ENCODE measurements around the gene LRRC28.
A peak's percentile ranks its signal among the peaks of the same experiment; 100 is the strongest.

The LRRC28 gene

DNA sequence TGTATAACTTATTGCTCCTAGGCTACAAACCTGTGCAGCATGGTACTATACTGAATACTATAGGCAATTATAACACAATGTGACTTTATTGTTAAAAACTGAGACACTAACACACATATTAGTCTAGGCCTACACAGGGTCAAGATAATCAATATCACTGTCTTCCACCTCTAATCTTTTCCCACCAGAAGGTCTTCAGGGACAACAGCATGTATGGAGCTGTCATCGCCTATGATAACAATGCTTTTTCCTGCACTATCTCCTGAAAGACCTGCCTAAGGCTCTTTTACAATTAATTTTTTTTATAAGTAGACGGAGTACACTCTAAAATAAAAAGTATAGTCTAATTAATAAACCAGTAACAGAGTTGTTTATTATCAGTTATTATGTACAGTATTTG is 60.9 kb downstream of the LRRC28 start:
- Mint-ChIP-seq H3K36me3 (no peaks in the 10 kb centered on the region), H3K4me1 (peaks cover 5% of the 10 kb centered on the region), H3K4me3 (no peak overlapping the region), H3K9me3 (peaks cover 8% of the 10 kb centered on the region), H3K27ac (no peak overlapping the region)
- DNase-seq (ENCODE audit: low spot score in 2 of 2) (no peak), ATAC-seq (no peak)

DNA sequence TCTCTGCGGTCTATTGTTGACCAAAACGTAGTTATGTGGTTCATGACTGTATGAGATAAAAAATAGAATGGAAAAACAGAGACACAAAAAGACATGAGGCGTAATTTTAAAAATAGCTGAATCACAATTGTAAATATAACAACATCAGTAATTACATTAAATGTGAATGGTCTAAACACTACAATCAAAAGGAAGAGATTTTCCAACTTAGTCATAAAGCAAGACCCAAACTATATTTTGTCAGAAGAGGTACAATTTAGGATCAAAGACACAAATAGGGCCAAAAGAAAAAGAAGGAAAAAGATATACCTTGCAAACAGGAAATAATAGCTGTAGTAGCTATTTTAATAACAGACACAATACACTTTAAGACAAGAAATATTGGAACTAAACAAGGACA is 61.5 kb downstream of the LRRC28 start:
- peaks cover 8% of the 10 kb centered on the region for H3K9me3 Mint-ChIP-seq
- DNase-seq (ENCODE audit: low spot score in 2 of 2) (no peak), ATAC-seq (no peak)
- H3K4me3 Mint-ChIP-seq, result no peak overlapping the region
- peaks cover under 1% of the 10 kb centered on the region for H3K4me1 Mint-ChIP-seq
- H3K27ac Mint-ChIP-seq, result no peak overlapping the region
- no peaks in the 10 kb centered on the region for H3K36me3 Mint-ChIP-seq

DNA sequence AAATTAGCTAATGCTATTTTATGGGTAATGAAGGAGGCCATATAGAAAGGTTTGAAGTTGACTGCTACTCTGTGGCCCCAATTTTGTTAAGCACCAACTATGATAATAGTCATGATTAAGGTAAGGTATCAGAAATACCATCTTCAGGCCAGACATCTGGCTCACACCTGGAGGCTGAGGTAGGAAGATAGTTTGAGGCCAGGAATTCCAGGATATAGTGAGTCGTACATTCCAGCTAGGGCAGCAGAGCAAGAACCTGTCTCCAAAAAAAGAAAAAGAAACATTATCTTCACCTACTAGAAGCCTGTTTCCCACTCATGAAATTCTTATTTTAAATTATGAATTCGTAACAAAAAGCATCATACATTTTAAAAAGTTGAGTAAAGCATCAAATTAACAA is 64.4 kb downstream of the LRRC28 start:
- Mint-ChIP-seq H3K4me1 (no peaks in the 10 kb centered on the region), H3K4me3 (no peak overlapping the region), H3K9me3 (peaks cover 8% of the 10 kb centered on the region), H3K36me3 (no peaks in the 10 kb centered on the region), H3K27ac (no peak overlapping the region)
- DNase-seq (ENCODE audit: low spot score in 2 of 2) (no peak), ATAC-seq (no peak)

DNA sequence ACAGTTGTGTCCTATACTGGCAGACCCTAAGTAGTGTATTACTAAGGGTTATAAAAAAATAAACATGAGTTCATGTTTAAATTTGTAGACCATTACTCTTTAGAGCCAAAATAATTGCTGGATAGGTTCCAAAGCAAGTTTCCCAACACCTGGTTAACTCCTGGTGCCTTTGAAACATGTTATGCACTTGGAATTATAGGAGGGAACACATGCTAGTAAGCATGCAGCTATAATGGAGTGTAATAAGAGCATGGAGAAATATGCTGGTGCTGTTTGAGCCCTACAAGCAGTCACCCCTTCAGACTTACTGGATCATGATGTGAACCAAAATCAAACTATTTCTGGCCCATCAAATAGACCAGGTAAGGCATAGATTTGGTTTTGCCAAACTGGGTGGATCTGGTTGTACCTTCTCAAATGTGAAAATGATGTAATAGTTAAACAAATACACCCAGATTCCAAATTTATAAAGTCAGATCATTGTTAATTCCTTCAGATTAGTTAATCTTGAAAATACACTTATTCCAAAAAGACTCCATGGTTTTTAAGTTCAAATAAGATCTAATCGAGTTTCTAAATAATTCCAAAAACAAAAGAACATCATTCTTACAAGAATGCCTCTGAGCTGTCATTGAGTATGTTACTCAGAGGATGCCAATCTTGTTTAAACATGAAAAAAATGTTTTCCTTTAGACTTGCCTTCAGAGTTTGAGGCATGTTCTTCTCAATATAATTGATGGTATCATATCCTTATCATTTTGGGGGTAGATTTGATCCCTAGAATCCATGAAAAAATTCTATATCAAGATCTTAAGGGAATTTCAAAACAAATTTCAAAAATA is 69.3 kb downstream of the LRRC28 start:
- H3K36me3 Mint-ChIP-seq, result peaks cover 5% of the 10 kb centered on the region
- peaks cover 2% of the 10 kb centered on the region for H3K9me3 Mint-ChIP-seq
- peaks cover 26% of the 10 kb centered on the region for H3K4me1 Mint-ChIP-seq
- no peak for DNase-seq (ENCODE audit: low spot score in 2 of 2)
- H3K4me3 Mint-ChIP-seq, result no peak overlapping the region
- ATAC-seq, result no peak
- no peak overlapping the region for H3K27ac Mint-ChIP-seq

DNA sequence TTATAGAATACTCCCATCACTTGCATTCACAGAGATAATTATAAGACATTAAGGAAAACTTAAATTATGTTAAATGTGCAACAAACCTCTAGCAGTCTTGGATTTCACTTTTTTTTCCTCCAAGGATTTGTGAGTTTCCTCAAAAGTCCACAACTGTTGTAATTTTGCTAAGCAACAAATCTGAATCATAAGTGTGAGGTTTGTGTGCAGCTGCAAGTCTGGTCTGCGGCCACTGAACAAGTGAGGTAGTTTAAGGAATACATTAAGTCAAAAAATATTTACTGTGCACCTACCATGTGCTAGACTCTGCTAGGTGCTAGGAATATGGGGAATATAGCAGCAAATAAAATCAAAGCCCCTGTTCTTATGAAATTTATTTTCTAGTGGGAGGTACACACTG is 70.2 kb downstream of the LRRC28 start:
- H3K36me3 Mint-ChIP-seq, result peaks cover 5% of the 10 kb centered on the region
- peaks cover 29% of the 10 kb centered on the region for H3K4me1 Mint-ChIP-seq
- H3K9me3 Mint-ChIP-seq, result peaks cover 2% of the 10 kb centered on the region
- no peak for ATAC-seq
- H3K27ac Mint-ChIP-seq, result no peak overlapping the region
- H3K4me3 Mint-ChIP-seq, result no peak overlapping the region
- no peak for DNase-seq (ENCODE audit: low spot score in 2 of 2)

DNA sequence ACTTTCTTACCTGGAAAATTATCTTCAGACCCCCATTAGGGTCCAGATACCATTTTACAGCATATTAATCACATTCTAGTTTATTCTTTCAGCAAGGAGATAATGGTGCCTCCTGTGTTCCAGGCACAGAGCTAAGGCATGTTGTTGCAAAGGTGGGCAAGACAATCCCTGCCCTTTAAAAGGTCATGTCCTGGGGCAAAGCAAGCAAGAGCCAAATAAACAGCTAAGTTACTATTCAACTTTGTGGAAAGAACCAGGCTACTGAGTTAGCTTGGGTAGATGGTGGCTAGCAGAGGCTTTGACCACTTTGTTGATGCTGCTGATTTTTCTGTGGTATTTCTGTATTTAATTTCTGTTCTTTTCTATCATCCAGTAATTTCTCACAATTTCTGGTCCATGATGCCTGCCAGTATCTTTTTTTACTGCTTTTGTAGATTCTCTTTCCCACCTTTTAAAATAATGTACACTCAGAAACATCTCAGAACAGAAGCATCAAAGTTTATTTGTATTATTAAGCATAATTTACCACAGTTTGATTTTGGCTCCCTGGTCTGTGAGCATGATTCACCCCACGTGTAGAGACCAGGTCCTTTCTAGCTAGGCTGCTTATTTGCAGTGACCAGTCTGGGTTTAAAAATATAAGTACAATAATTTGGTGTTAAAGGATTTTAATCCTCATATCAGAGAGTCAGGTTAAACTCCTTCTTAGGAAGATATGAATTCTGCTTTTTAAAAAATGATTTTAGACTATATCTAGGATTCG is 71.5 kb downstream of the LRRC28 start:
- no peak overlapping the region for H3K27ac Mint-ChIP-seq
- ATAC-seq (no peak), DNase-seq (ENCODE audit: low spot score in 2 of 2) (no peak)
- H3K36me3 Mint-ChIP-seq, result peaks cover 5% of the 10 kb centered on the region
- H3K4me3 Mint-ChIP-seq, result no peak overlapping the region
- H3K4me1 Mint-ChIP-seq, result peaks cover 29% of the 10 kb centered on the region
- peaks cover 2% of the 10 kb centered on the region for H3K9me3 Mint-ChIP-seq

DNA sequence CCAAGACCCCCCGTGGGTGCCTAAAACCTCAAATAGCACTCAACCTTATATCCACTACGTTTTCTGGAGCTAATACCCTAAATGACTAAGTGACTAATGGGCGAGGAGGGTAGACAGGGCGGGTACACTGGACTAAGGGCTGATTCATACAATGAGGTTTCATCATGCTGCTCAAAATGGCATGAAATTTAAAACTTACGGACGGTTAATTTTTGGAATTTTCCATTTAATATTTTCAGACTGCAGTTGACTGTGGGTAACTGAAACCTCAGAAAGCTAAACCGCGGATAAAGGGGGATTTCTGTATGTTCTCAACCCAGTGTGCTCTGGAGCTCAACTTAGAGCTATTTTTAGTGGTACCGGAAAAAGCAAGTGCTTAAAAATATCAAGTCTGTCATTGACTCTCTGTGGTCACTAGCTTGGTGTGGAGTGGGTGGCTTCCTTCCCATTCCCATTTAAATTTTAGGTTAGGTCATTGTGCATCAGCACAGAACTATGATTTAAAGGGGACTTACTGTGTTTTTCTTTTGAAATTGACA is 72.9 kb downstream of the LRRC28 start:
- DNase-seq (ENCODE audit: low spot score in 2 of 2) (no peak), ATAC-seq (peak; percentile 94)
- H3K4me3 Mint-ChIP-seq, result peak overlapping the region; percentile 42
- peaks cover 5% of the 10 kb centered on the region for H3K36me3 Mint-ChIP-seq
- peaks cover 2% of the 10 kb centered on the region for H3K9me3 Mint-ChIP-seq
- H3K27ac Mint-ChIP-seq, result peak overlapping the region; percentile 89
- H3K4me1 Mint-ChIP-seq, result peaks cover 29% of the 10 kb centered on the region

DNA sequence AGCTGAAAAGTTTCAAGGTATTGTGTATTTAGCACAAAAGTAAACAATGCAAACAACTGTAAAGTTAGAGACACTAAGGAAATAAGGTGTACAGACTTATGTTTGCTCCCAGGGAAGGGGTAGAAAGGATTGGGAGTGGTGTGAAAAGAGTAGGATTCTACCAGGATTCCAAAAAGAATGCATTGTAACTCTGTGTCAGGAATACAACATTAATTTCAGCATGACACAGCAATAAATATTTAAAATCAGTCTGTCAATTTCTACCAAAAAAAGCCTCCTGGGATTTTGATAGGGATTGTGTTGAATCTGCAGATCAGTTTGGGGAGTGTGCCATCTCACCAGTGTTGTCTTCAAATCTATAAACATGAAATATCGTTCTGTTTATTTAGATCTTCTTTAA is 73.4 kb downstream of the LRRC28 start:
- DNase-seq (ENCODE audit: low spot score in 2 of 2) (no peak), ATAC-seq (no peak)
- Mint-ChIP-seq H3K9me3 (peaks cover 2% of the 10 kb centered on the region), H3K4me3 (peak overlapping the region; percentile 42), H3K4me1 (peaks cover 29% of the 10 kb centered on the region), H3K27ac (peak overlapping the region; percentile 89), H3K36me3 (peaks cover 5% of the 10 kb centered on the region)

DNA sequence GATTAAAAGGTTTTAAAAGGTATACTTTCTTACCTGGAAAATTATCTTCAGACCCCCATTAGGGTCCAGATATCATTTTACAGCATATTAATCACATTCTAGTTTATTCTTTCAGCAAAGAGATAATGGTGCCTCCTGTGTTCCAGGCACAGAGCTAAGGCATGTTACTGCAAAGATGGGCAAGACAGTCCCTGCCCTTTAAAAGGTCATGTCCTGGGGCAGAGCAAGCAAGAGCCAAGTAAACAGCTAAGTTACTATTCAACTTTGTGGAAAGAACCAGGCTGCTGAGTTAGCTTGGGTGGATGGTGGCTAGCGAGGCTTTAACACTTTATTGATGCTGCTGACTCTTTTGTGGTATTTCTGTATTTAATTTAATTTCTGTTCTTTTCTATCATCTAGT is 75.0 kb downstream of the LRRC28 start:
- peaks cover 2% of the 10 kb centered on the region for H3K9me3 Mint-ChIP-seq
- H3K27ac Mint-ChIP-seq, result no peak overlapping the region
- ATAC-seq, result no peak
- H3K4me1 Mint-ChIP-seq, result peaks cover 29% of the 10 kb centered on the region
- no peak for DNase-seq (ENCODE audit: low spot score in 2 of 2)
- H3K36me3 Mint-ChIP-seq, result peaks cover 5% of the 10 kb centered on the region
- H3K4me3 Mint-ChIP-seq, result no peak overlapping the region

DNA sequence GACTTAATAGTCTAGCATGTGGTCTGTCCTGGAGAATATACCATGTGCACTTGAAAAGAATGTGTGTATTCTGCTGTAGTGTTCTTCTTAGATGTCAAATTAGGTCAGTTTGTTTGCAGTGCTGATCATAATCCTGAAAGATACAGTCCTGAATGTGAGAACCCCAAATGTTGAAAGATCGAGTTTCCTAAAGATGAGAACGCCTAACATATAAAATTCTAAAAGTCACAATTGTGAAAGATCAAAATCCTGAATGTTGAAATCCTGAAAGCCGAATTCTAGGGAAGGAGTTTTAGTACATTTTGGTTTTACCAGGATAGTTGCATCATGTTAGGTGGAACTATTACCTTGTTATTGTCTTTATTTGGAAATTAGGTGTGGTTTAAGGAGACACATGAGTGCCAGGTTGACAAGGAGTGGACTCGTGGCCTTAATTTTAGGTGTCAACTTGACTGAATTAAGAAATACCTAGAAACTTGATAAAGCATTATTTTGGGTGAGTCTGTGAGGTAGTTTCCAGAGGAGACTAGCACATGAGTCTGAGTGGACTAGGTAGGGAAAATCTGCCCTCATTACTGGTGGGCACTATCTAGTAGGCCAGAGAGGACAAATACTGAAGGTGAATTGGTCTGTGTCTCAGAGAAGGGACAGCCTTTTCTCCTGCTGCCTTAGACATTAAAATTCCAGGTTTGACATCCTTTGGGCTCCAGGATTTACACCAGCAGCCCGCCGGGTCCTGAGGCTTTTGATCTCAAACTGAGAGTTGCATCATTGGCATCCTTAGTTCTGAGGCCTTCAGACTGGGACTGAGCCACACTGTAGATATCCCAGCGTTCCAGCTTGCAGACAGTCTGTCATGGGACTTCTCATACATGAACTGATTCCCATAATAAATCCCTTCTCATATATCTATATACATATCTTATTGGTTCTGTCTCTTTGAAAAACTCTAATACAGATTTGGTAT is 77.1 kb downstream of the LRRC28 start:
- DNase-seq (ENCODE audit: low spot score in 2 of 2) (no peak), ATAC-seq (no peak)
- Mint-ChIP-seq H3K4me3 (no peak overlapping the region), H3K9me3 (peaks cover 2% of the 10 kb centered on the region), H3K36me3 (peaks cover 5% of the 10 kb centered on the region), H3K27ac (no peak overlapping the region), H3K4me1 (peaks cover 31% of the 10 kb centered on the region)

DNA sequence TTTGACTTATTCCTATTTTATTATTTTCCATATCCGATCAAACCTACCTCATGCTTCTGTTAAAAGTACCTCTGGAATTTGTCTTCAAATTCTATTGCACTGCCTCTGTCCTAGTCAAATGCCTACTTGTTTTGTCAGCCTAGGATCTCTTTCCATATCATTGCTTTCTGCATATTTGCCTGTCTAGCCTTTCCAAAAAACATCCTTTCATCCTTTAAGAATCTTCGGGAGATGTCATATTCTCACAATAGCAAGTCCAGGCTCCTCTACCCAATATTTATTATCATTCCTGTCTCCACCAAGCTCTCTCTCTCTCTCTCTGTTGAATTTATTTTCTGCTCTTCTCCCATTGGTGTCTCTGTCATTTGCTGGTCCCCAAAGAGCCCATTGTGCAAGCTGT is 80.1 kb downstream of the LRRC28 start:
- H3K36me3 Mint-ChIP-seq, result no peaks in the 10 kb centered on the region
- ATAC-seq (no peak), DNase-seq (ENCODE audit: low spot score in 2 of 2) (no peak)
- H3K4me3 Mint-ChIP-seq, result no peak overlapping the region
- H3K9me3 Mint-ChIP-seq, result no peaks in the 10 kb centered on the region
- H3K4me1 Mint-ChIP-seq, result peaks cover 8% of the 10 kb centered on the region
- no peak overlapping the region for H3K27ac Mint-ChIP-seq

DNA sequence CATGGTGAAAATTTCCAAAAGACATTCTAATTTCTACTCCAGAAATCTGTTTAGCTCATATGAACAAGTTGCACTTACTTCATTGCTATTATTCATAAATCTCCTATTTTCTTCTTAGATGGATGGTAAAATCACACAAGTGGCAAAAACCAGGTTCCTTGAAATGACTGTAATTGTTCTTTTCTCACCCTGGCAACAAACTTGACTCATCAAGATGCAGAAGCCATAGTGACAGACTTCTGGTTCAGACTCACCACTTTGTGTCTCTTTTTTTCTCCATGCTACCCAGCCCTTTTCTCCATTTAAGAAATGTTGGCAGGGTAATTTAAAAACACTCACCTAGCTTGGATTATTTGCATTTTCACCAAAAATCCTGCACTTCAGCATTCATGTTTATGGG is 82.1 kb downstream of the LRRC28 start:
- no peaks in the 10 kb centered on the region for H3K9me3 Mint-ChIP-seq
- no peaks in the 10 kb centered on the region for H3K36me3 Mint-ChIP-seq
- peaks cover 8% of the 10 kb centered on the region for H3K4me1 Mint-ChIP-seq
- DNase-seq (ENCODE audit: low spot score in 2 of 2) (no peak), ATAC-seq (peak; percentile 97)
- no peak overlapping the region for H3K4me3 Mint-ChIP-seq
- peak overlapping the region; percentile 44 for H3K27ac Mint-ChIP-seq

DNA sequence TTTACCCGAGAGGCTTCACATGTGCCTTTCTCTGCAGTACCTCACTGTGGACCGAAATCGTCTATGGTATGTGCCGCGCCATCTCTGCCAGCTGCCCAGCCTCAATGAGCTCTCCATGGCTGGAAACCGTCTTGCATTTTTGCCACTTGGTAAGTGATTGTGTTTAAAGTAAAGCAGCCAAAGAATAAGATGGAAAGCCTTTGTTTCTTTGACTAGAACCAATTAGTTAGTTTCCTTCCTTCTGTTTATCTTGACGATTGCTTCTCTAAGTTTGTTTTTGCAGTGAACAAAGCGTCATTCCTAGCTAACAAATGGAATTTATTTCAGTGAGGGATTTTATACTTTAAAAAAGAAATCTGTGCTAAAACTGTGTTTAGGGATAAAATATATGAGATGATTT is 82.7 kb downstream of the LRRC28 start:
- no peaks in the 10 kb centered on the region for H3K9me3 Mint-ChIP-seq
- H3K4me1 Mint-ChIP-seq, result peaks cover 8% of the 10 kb centered on the region
- DNase-seq (ENCODE audit: low spot score in 2 of 2), result no peak
- no peaks in the 10 kb centered on the region for H3K36me3 Mint-ChIP-seq
- ATAC-seq, result no peak
- H3K4me3 Mint-ChIP-seq, result no peak overlapping the region
- H3K27ac Mint-ChIP-seq, result peak overlapping the region; percentile 44

DNA sequence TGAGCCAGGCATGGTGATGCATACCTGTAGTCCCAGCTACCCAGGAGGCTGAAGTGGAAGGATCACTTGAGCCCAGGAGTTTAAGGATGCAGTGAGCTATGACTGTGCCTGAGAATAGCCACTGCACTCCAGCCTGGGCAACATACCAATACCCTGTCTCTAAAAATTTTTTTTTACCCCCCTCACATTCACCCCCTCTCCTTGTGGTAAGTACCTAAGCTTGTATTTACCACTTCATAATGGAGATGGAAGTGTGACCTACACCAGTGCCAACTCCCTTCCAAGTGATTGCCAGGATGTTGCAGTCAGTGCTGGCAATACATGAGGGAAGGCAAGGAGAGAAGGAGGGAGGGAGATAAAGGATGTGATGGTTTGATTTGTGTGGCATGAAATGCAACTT is 84.2 kb downstream of the LRRC28 start:
- DNase-seq (ENCODE audit: low spot score in 2 of 2) (no peak), ATAC-seq (no peak)
- Mint-ChIP-seq H3K9me3 (no peaks in the 10 kb centered on the region), H3K36me3 (no peaks in the 10 kb centered on the region), H3K27ac (no peak overlapping the region), H3K4me1 (peaks cover 8% of the 10 kb centered on the region), H3K4me3 (no peak overlapping the region)

DNA sequence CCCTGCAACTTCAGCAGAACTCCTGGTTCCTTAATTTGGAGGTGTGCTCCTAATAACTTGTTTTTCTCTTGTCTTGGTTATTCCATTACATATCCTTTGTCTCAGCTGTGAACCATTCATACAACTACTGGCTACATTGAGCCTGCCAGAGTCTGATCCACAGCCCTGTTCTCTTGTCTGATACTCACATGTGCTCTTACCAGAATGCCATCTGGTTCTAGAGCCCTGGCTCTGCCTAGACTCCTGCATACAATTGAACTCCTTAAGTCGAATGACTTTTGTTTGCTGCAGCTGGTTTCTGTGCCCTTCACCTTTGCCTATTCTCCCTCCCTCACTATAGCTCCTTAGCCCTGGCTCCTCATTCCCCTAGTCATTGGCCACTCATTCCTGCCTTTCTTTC is 85.5 kb downstream of the LRRC28 start:
- H3K9me3 Mint-ChIP-seq, result no peaks in the 10 kb centered on the region
- DNase-seq (ENCODE audit: low spot score in 2 of 2) (no peak), ATAC-seq (no peak)
- H3K27ac Mint-ChIP-seq, result no peak overlapping the region
- H3K4me1 Mint-ChIP-seq, result peaks cover 8% of the 10 kb centered on the region
- H3K4me3 Mint-ChIP-seq, result no peak overlapping the region
- no peaks in the 10 kb centered on the region for H3K36me3 Mint-ChIP-seq

All from stimulated activated effector memory CD8-positive, alpha-beta T cell treated with anti-CD3 and anti-CD28 coated beads, Interleukin-12 subunit alpha, Interleukin-12 subunit beta, amount 100 ng/mL, for 72 hours (primary cell).